DND-41 (cell line): ENCODE data around the gene ASH1L.

Experiments used
- ATAC-seq: fragments of 200-7000 bp; cut with Tn5 transposase; 3 replicates; pipeline ENCODE4 v1.9.1; 2021; ENCODE audit warnings: low read depth; ENCODE audit not compliant: insufficient read depth
- DNase-seq: peaks from one replicate; pipeline ENCODE4 v3.0.0-alpha.2; 2020
- H2AFZ ChIP-seq: 2 replicates; pipeline ENCODE4 v1.6.0; 2012; ENCODE audit warnings: low read depth, low read length
- H3K27ac ChIP-seq: 2 replicates; pipeline ENCODE4 v1.5.1; 2012; ENCODE audit warnings: low read length, inconsistent platforms
- H3K27me3 ChIP-seq: fragments of 200-600 bp; sonication (generic); 2 replicates; pipeline ENCODE4 v1.6.0; 2012; ENCODE audit warnings: low read length, mild to moderate bottlenecking, inconsistent platforms; ENCODE audit not compliant: insufficient read depth, poor library complexity
- H3K36me3 ChIP-seq: 2 replicates; pipeline ENCODE4 v1.5.1; 2012; ENCODE audit warnings: low read length, inconsistent platforms; ENCODE audit not compliant: insufficient read depth
- H3K4me1 ChIP-seq: 2 replicates; pipeline ENCODE4 v1.5.1; 2012; ENCODE audit warnings: mild to moderate bottlenecking, low read length; ENCODE audit not compliant: insufficient read depth
- H3K4me2 ChIP-seq: 2 replicates; pipeline ENCODE4 v1.6.0; 2012; ENCODE audit warnings: mild to moderate bottlenecking, moderate library complexity, low read length, inconsistent platforms; ENCODE audit not compliant: insufficient read depth
- H3K4me3 ChIP-seq, 2 experiments: fragments of 200-600 bp in 1 of 2; shearing (Covaris generic) in 1 of 2; 2 replicates each; pipeline ENCODE4 v1.5.1; 2012 to 2016; ENCODE audit warnings: inconsistent platforms in 2 of 2, low read length in 2 of 2, mild to moderate bottlenecking in 2 of 2, low read depth in 1 of 2, moderate library complexity in 1 of 2
- H3K79me2 ChIP-seq: 2 replicates; pipeline ENCODE4 v1.6.0; 2012; ENCODE audit warnings: low read length, inconsistent platforms; ENCODE audit not compliant: insufficient read depth
- H3K9ac ChIP-seq: 2 replicates; pipeline ENCODE4 v1.6.0; 2012; ENCODE audit warnings: low read depth, mild to moderate bottlenecking, inconsistent platforms, low read length, moderate library complexity
- H3K9me3 ChIP-seq: 2 replicates; pipeline ENCODE4 v1.5.1; 2012; ENCODE audit warnings: low read length, moderate library complexity, mild to moderate bottlenecking, inconsistent platforms; ENCODE audit not compliant: insufficient read depth, severe bottlenecking
- H4K20me1 ChIP-seq: 2 replicates; pipeline ENCODE4 v1.6.0; 2012; ENCODE audit warnings: low read length; ENCODE audit not compliant: insufficient read depth
- EZH2 ChIP-seq: IDR thresholded peaks from 3 replicates; pipeline ENCODE4 v1.6.1; 2012; ENCODE audit warnings: borderline replicate concordance, low read depth, mild to moderate bottlenecking, moderate library complexity, low read length, inconsistent platforms; ENCODE audit not compliant: severe bottlenecking
- TF ChIP-seq, protein P1 (sequence below): IDR thresholded peaks from 2 replicates; pipeline ENCODE4 v1.5.1; 2012; ENCODE audit warnings: borderline replicate concordance, low read length, moderate library complexity, mild to moderate bottlenecking; ENCODE audit not compliant: poor library complexity, severe bottlenecking; ENCODE audit errors: extremely low read depth

ASH1L gene

GRCh38 chr1:155287987-155288543 is 274.5 kb downstream of the ASH1L start:
- TF ChIP-seq, protein P1, sequence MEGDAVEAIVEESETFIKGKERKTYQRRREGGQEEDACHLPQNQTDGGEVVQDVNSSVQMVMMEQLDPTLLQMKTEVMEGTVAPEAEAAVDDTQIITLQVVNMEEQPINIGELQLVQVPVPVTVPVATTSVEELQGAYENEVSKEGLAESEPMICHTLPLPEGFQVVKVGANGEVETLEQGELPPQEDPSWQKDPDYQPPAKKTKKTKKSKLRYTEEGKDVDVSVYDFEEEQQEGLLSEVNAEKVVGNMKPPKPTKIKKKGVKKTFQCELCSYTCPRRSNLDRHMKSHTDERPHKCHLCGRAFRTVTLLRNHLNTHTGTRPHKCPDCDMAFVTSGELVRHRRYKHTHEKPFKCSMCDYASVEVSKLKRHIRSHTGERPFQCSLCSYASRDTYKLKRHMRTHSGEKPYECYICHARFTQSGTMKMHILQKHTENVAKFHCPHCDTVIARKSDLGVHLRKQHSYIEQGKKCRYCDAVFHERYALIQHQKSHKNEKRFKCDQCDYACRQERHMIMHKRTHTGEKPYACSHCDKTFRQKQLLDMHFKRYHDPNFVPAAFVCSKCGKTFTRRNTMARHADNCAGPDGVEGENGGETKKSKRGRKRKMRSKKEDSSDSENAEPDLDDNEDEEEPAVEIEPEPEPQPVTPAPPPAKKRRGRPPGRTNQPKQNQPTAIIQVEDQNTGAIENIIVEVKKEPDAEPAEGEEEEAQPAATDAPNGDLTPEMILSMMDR: no peak
- no peak for TF ChIP-seq EZH2
- H3K4me3 ChIP-seq: no peak overlapping the region
- peaks cover 2% of the 10 kb centered on the region; the same call in 1 of the 2 replicates for H4K20me1 ChIP-seq
- H3K4me2 ChIP-seq: no peak overlapping the region
- H2AFZ ChIP-seq: no peak overlapping the region
- no peaks in the 10 kb centered on the region for H3K4me1 ChIP-seq
- ATAC-seq (no peak), DNase-seq (no peak)
- H3K36me3 ChIP-seq: peaks cover 4% of the 10 kb centered on the region
- no peak overlapping the region for H3K9ac ChIP-seq
- H3K79me2 ChIP-seq: no peaks in the 10 kb centered on the region
- no peaks in the 10 kb centered on the region for H3K9me3 ChIP-seq
- H3K27ac ChIP-seq: no peak overlapping the region
- H3K27me3 ChIP-seq: no peaks in the 10 kb centered on the region

DNA sequence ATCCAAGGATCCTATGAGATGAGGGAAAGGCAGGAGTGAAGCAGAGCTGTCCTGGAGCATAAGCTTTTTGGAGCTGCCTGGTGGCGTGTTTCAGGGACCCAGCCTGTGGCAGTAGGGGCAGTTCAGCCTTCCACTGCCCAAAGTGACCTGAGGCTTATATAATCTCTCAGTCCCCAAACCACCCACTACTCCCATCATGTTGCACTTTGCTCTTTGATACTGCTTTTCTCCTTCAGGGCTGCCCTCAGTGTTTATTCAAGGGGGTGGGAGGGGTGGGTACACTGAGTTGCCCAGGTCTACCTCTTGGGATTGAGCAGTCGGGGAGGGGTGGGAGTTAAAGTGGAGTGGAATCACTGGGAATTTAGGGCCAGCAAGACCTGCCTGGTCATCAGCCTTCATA is 276.1 kb downstream of the ASH1L start:
- Histone ChIP-seq H3K9ac (no peak overlapping the region), H4K20me1 (peaks cover 2% of the 10 kb centered on the region; the same call in 1 of the 2 replicates), H2AFZ (no peak overlapping the region), H3K36me3 (peaks cover 7% of the 10 kb centered on the region), H3K9me3 (no peaks in the 10 kb centered on the region), H3K4me1 (no peaks in the 10 kb centered on the region), H3K27ac (no peak overlapping the region), H3K79me2 (no peaks in the 10 kb centered on the region), H3K27me3 (no peaks in the 10 kb centered on the region), H3K4me2 (no peak overlapping the region), H3K4me3 (no peak overlapping the region)
- DNase-seq: no peak
- ATAC-seq: no peak
- TF ChIP-seq EZH2: no peak
- TF ChIP-seq, protein P1: no peak

DNA sequence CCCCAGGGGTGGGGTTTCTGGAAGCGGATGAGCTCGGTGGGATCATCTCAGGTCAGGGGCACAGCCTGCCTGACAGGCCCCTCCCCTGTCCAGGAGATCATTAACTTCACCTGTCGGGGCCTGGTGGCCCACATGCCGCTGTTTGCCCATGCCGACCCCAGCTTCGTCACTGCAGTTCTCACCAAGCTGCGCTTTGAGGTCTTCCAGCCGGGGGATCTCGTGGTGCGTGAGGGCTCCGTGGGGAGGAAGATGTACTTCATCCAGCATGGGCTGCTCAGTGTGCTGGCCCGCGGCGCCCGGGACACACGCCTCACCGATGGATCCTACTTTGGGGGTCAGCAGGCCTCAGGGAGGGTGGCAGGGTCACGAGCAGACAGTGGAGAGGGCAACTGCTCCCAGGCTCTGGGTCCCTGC is 277.0 kb downstream of the ASH1L start:
- H3K79me2 ChIP-seq: no peaks in the 10 kb centered on the region
- no peak overlapping the region for H3K27ac ChIP-seq
- peaks cover 2% of the 10 kb centered on the region; the same call in 1 of the 2 replicates for H4K20me1 ChIP-seq
- no peak overlapping the region for H3K4me2 ChIP-seq
- H2AFZ ChIP-seq: no peak overlapping the region
- ATAC-seq: no peak
- no peak overlapping the region for H3K9ac ChIP-seq
- H3K4me3 ChIP-seq: no peak overlapping the region
- DNase-seq: no peak
- TF ChIP-seq EZH2: no peak
- TF ChIP-seq, protein P1: no peak
- H3K27me3 ChIP-seq: no peaks in the 10 kb centered on the region
- no peaks in the 10 kb centered on the region for H3K9me3 ChIP-seq
- peaks cover 7% of the 10 kb centered on the region for H3K36me3 ChIP-seq
- no peaks in the 10 kb centered on the region for H3K4me1 ChIP-seq
